ENCODE measurements around the gene CDA.

The CDA gene

GRCh38 chr1:20658166-20658915 is 69.4 kb downstream of the CDA start:
- DNase-seq, result no peak

DNA sequence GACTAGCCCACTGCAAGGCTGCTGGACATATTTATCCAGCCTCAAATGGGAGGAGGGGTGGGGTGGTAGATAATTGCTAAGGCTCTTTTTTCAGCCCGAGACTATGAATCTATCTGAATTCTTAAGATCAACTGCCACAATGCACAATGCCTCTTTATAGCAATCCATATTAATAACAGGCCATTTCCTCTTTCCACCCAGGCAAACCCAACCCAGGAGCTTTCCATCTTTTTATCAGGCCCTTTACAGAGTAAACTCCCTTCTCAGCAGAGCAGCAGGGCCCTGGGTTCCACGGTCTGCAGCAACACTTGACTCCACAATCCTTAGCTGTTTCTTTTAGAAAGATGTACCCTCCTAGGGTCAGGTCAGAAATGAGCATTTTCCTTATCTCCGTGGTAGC is 71.5 kb downstream of the CDA start:
- DNase-seq, result no peak

GRCh38 chr1:20660847-20661206 is 71.9 kb downstream of the CDA start:
- DNase-seq, result no peak

- DNase-seq, result peak; percentile 89 to 95
Measured at GRCh38 chr1:20661207-20662109, 72.6 kb downstream of the CDA start, which contains the start of gene DDOST. Gene DDOST, minus strand, starts transcription at chr1:20661369. Its CDS starts 19 bp downstream, at chr1:20661350.

GRCh38 chr1:20662110-20662475 is 73.2 kb downstream of the CDA start:
- no peak for DNase-seq

- no peak for DNase-seq
Measured at GRCh38 chr1:20663365-20663764, 74.5 kb downstream of the CDA start.

GRCh38 chr1:20663969-20664715 is 75.2 kb downstream of the CDA start:
- DNase-seq, result no peak

DNA sequence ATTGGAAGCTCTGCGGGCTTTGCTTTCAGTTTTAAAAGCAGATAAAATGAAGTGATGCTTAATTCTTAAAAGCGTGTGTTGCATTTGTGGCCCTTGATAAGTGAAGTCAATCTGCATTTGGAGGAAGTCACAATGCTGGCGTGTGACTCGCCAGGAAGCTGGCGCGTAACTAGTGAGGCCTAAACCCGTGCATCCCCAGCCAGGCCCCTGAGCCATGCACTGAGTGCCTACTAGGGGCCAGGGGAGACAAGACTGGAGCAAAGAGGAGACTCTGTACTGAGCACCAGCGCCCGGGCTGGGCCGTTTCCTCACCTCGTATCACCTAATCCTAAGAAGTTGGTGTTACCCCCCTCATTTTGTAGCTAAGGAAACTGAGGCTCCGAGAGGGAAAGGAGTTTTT is 76.8 kb downstream of the CDA start:
- DNase-seq, result no peak

DNA sequence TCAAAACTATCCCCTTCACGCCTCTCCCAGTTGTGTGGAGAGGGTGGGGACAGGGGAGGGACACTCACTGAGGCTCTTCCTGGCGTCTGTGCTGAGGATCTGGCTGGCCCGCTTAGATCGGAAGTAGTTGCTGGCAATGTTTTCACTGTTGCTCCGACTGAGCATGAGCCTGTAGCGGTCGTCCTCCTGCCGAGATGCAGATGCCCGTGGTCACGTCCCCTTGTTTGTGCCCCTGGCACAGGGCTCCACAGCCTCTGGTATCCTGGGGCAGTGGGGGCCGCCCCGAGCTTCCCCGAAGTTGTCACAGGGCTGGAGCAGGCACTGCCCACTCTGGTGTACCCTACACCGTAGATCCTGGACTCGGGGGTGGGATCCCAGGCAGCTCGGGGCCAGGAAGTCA is 77.2 kb downstream of the CDA start:
- DNase-seq, result no peak

DNA sequence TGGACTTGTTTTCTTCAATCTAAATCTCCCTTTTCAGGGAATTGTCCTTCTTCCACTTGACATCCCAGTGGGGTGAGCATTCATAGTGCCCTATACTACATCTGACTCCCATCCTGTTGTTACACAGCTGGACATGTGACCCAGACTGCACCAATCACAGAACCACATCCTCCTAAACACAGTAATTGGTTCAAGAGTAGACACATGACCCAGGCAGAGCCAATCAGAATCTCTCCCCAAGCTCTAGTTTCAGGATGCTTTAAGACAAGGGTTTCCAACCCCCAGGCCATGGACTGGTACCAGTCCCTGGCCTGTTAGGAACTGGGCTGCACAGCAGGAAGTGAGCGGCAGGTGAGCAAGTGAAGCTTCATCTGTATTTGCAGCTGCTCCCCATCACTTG is 77.9 kb downstream of the CDA start:
- DNase-seq, result peak in 1 of 2 experiments; percentile 6
